Measurements from ENCODE around the gene SYN1. TPM values are rescaled to one million over a fixed set of nuclear protein-coding genes. Genes with fewer than 3 reads are reported as not detected.

SYN1 gene
- total RNA-seq, 1 donor from 2014 or later = 1.9 TPM

DNA sequence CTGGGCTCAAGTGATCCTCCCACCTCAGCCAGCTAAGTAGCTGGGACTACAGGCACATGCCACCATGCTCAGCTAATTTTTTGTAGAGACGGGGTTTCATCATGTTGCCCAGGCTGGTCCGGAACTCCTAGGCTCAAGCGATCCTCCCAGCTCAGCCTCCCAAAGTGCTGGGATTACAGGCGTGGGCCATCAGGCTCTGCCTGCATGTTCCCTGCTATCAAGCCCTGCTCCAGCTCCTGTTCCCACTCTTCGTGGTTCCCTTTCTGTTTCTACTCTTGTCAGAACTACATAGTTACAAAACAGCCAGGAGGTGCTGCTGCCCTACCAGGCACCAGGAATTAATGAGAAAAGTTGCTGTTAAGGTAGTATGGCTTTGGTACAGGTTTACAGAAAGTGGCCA lies 28.7 kb downstream of the SYN1 start:
- no peak for TF ChIP-seq CTCF (IDR thresholded peaks at IDR 0.05)
- no peaks in the 10 kb centered on the region for H3K27me3 Mint-ChIP-seq (ENCODE audit: unreplicated experiment)
- peaks cover 4% of the 10 kb centered on the region for H3K36me3 Mint-ChIP-seq (ENCODE audit: unreplicated experiment)
- H3K4me3 Mint-ChIP-seq (ENCODE audit: unreplicated experiment) = no peak overlapping the region
- H3K4me1 Mint-ChIP-seq (ENCODE audit: unreplicated experiment) = peaks cover 8% of the 10 kb centered on the region
- peaks cover under 1% of the 10 kb centered on the region for H3K9me3 Mint-ChIP-seq (ENCODE audit: unreplicated experiment)
- no peak overlapping the region for H3K27ac Mint-ChIP-seq (ENCODE audit: unreplicated experiment)
- peak; percentile 59 for DNase-seq (ENCODE audit: extremely low spot score, unreplicated experiment)

- Mint-ChIP-seq H3K4me1 (ENCODE audit: unreplicated experiment) (peaks cover 10% of the 10 kb centered on the region), H3K27me3 (ENCODE audit: unreplicated experiment) (no peaks in the 10 kb centered on the region), H3K27ac (ENCODE audit: unreplicated experiment) (no peak overlapping the region), H3K9me3 (ENCODE audit: unreplicated experiment) (no peaks in the 10 kb centered on the region), H3K4me3 (ENCODE audit: unreplicated experiment) (no peak overlapping the region), H3K36me3 (ENCODE audit: unreplicated experiment) (peaks cover 4% of the 10 kb centered on the region)
- no peak for TF ChIP-seq CTCF (IDR thresholded peaks at IDR 0.05)
- peak; percentile 80 for DNase-seq (ENCODE audit: extremely low spot score, unreplicated experiment)
Observed at GRCh38 chrX:47587906-47588735, 31.5 kb downstream of the SYN1 start.

DNA sequence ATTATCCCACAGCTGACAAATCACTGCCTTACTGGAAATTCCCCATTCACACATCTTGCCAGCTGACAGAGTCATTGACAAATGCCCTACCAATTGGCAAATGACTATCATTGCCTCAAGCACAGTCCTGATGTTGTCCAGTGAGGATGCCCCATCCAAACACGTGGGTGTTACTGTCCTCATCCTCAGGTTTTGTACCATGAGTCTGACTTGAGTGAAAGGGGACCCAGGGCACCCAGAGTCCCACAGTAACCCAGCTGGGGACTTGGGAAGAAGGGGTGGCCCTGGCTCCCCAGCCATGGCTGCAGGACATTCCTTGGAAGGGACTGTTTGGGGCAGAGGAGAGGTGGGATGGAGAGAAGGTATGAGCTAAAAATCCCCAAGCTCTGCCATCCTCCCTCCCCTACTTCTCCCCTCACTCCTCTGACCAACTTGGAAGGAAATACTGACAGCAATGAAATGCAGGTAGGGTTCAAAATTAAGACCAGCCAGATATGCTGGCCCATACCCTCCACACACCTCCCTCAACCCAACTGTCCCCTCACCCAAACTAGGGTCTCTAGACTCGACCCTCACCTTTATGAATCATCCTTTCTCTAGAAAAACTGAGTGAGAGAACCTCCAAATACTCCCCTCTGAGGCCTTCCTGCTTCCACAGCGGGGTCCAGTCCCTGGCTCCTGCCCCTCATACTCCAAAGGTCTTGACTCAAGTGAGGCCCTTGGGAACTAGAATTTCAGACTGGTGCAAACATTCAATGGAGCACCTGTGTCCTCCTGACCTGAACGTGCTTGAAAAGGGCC lies 32.4 kb downstream of the SYN1 start:
- no peak for TF ChIP-seq CTCF (IDR thresholded peaks at IDR 0.05)
- Mint-ChIP-seq H3K4me3 (ENCODE audit: unreplicated experiment) (no peak overlapping the region), H3K9me3 (ENCODE audit: unreplicated experiment) (no peaks in the 10 kb centered on the region), H3K27me3 (ENCODE audit: unreplicated experiment) (no peaks in the 10 kb centered on the region), H3K27ac (ENCODE audit: unreplicated experiment) (no peak overlapping the region), H3K4me1 (ENCODE audit: unreplicated experiment) (peaks cover 12% of the 10 kb centered on the region), H3K36me3 (ENCODE audit: unreplicated experiment) (peaks cover 4% of the 10 kb centered on the region)
- peak; percentile 63 for DNase-seq (ENCODE audit: extremely low spot score, unreplicated experiment)

DNA sequence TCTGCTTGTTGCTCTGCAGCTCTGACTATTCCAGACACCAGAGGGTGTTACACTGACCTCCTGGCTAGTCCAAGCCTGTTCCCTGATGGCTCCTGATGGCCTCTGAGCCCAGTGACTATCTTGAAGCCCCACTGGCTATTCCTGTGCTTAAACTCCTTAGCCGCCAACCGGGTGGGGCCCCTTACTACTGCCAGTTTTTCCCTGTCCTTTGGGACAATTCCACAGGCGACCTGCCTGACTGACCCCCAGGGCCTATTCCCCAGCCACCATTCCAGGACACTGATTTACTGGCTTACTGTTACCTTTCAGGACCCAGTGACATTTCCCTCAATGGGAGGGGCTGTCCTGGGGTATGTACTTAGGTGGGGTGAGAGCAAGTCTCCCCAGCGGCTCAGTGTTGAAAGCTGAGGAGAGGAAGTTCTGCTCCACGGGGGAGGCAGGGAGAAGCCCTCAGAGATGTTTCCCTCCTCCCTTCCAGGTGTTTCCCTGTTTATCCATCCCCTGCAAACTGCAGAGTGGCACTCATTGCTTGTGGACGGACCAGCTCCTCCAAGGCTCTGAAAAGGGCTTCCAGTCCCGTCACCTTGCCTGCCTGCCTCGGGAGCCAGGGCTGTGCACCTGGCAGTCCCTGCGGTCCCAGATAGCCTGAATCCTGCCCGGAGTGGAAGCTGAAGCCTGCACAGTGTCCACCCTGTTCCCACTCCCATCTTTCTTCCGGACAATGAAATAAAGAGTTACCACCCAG lies 33.4 kb downstream of the SYN1 start:
- Mint-ChIP-seq H3K9me3 (ENCODE audit: unreplicated experiment) (no peaks in the 10 kb centered on the region), H3K4me3 (ENCODE audit: unreplicated experiment) (no peak overlapping the region)
- no peak for TF ChIP-seq CTCF (IDR thresholded peaks at IDR 0.05)

More for the DNA sequence above, 33.4 kb downstream of the SYN1 start:
- peak; percentile 69 for DNase-seq (ENCODE audit: extremely low spot score, unreplicated experiment)
- H3K36me3 Mint-ChIP-seq (ENCODE audit: unreplicated experiment) = peaks cover 4% of the 10 kb centered on the region
- H3K27ac Mint-ChIP-seq (ENCODE audit: unreplicated experiment) = no peak overlapping the region
- H3K27me3 Mint-ChIP-seq (ENCODE audit: unreplicated experiment) = no peaks in the 10 kb centered on the region
- H3K4me1 Mint-ChIP-seq (ENCODE audit: unreplicated experiment) = peaks cover 16% of the 10 kb centered on the region

All from osteocyte (in vitro differentiated cells).